A673 (cell line): ENCODE results near the gene NCR3LG1. TPM values are rescaled to one million over a fixed set of nuclear protein-coding genes. Genes with fewer than 3 reads are reported as not detected.
A peak's percentile ranks its signal among the peaks of the same experiment; 100 is the strongest.

Experiments used
- BruUV-seq: library from RNA; stranded (reverse); fragments of 400-500 nt; replicated peaks from 2 replicates; lab custom pipeline; 2021; lab: Mats Ljungman, UMichigan
- CTCF ChIA-PET: fragments of 300-600 bp; sonication (Branson Sonifier 250); formaldehyde crosslinking; loops from one replicate; lab custom pipeline; 2022; ENCODE audit warnings: antibody characterized with exemption; lab: Charles Lee
- POLR2A ChIA-PET: fragments of 300-600 bp; sonication (Branson Sonifier 250); formaldehyde crosslinking; loops from one replicate; lab custom pipeline; 2022; ENCODE audit warnings: antibody characterized with exemption; ENCODE audit not compliant: low non-redundant PET; lab: Charles Lee
- DNase-seq: peaks from one replicate; pipeline ENCODE4 v3.0.0-alpha.2; 2015; ENCODE audit warnings: low spot score
- H3K27ac ChIP-seq: fragments of 200-600 bp; sonication (generic); 2 replicates; pipeline ENCODE4 v1.5.1; 2016; ENCODE audit warnings: mixed run types, low read depth, mild to moderate bottlenecking, mixed read lengths, antibody characterized with exemption, low read length; ENCODE audit not compliant: poor library complexity, severe bottlenecking
- H3K27me3 ChIP-seq: fragments of 200-600 bp; sonication (generic); replicated peaks from 2 replicates; pipeline ENCODE4 v1.6.1; 2017; ENCODE audit warnings: mixed run types, low read depth, mild to moderate bottlenecking, mixed read lengths, antibody characterized with exemption, low read length; ENCODE audit not compliant: insufficient read depth, poor library complexity
- H3K36me3 ChIP-seq: fragments of 200-600 bp; sonication (generic); 2 replicates; pipeline ENCODE4 v1.6.1; 2016; ENCODE audit warnings: mixed run types, mild to moderate bottlenecking, mixed read lengths, antibody characterized with exemption, low read length; ENCODE audit not compliant: insufficient read depth, poor library complexity, severe bottlenecking
- H3K4me1 ChIP-seq: fragments of 200-600 bp; sonication (generic); 2 replicates; pipeline ENCODE4 v1.6.1; 2017; ENCODE audit warnings: mixed run types, mild to moderate bottlenecking, mixed read lengths, antibody characterized with exemption, low read length; ENCODE audit not compliant: insufficient read depth, poor library complexity, severe bottlenecking
- H3K4me3 ChIP-seq: fragments of 200-600 bp; sonication (generic); 2 replicates; pipeline ENCODE4 v1.5.1; 2016; ENCODE audit warnings: low read depth, mixed run types, mild to moderate bottlenecking, mixed read lengths, low read length; ENCODE audit not compliant: poor library complexity, severe bottlenecking
- H3K9me3 ChIP-seq: fragments of 200-600 bp; sonication (generic); 2 replicates; pipeline ENCODE4 v1.6.1; 2016; ENCODE audit warnings: mixed run types, low read depth, mild to moderate bottlenecking, mixed read lengths, antibody characterized with exemption, low read length; ENCODE audit not compliant: poor library complexity, severe bottlenecking
- EZH2 ChIP-seq: fragments of 200-600 bp; sonication (generic); IDR thresholded peaks from 2 replicates; pipeline ENCODE4 v1.6.1; 2017; ENCODE audit warnings: borderline replicate concordance, low read depth, mild to moderate bottlenecking, mixed read lengths, antibody characterized with exemption, low read length; ENCODE audit not compliant: poor library complexity, severe bottlenecking
- intact Hi-C: fragments of 100-400 bp; cut with micrococcal nuclease; formaldehyde crosslinking; loops from one replicate; pipeline ENCODE4 v1.10.0; 2022; ENCODE audit not compliant: unreplicated experiment
- total RNA-seq: library from RNA; stranded (reverse); gene quantifications from 2 replicates; pipeline ENCODE4 v1.2.3, GENCODE V29; 2021
- TF ChIP-seq, protein P1 (sequence below): fragments of 300-800, 200-600 bp; sonication (generic); conservative IDR thresholded peaks from 2 replicates; pipeline ENCODE4 v1.5.1; 2017; ENCODE audit warnings: low read depth, mild to moderate bottlenecking, antibody characterized with exemption, low read length, moderate library complexity, mixed read lengths

NCR3LG1 gene
- total RNA-seq, 1 experiment from 2014 or later = 5.8 TPM

DNA sequence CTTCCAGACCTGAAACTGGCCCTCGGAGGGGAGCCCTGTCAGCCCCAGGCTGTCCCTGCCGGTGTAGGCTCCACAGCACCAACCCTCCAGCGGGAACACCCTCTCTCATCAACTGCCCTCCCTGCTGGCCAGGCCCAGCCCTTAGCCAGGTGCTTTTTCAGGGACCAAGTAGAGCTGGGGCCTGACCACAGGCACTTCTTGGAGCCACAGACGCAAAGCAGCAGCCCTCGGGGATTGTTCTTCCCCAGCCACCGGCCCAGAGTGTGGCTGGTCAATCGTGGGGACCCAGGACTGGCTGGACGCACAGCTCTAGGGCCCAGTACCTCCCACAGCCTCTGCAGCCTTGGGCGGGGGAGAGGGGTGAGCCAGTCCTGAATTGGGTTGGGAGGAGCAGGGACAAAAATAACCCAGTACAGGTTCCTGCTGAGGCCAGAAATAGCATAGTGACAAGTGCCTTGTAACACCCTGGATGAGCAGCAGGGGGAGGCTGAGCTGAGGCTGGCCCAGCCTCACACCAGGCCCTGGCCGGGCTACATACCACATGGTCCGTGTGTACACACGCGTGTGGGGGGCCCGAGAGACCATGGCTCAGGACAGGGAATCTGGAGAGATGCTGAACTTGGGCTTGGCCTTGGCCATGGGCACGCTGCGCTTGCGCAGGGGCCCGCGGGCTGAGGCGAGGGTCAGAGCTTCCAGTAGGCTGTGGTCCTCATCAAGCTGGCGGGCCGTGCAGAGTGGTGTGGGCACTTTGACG lies 34.9 kb downstream of the NCR3LG1 start:
- peak; percentile 51 for DNase-seq
- Histone ChIP-seq H3K27me3 (no peaks in the 10 kb centered on the region), H3K36me3 (no peaks in the 10 kb centered on the region), H3K27ac (no peak overlapping the region), H3K4me1 (no peaks in the 10 kb centered on the region), H3K4me3 (no peak overlapping the region), H3K9me3 (no peaks in the 10 kb centered on the region)
- no TSS peak for BruUV-seq
- ChIA-PET POLR2A (no interaction called here), CTCF (interaction anchor here (0.9 to 1.5 kb wide), 4 partner anchors 33 to 142 kb away, joined by 3 to 5 read pairs (median 4); no protein-coding TSS in a partner anchor)
- intact Hi-C loops = loop anchor here (1.0 to 10.0 kb wide), 2 partner anchors 118 to 348 kb away; partner anchors contain the start of gene KCNC1
- TF ChIP-seq, protein P1, sequence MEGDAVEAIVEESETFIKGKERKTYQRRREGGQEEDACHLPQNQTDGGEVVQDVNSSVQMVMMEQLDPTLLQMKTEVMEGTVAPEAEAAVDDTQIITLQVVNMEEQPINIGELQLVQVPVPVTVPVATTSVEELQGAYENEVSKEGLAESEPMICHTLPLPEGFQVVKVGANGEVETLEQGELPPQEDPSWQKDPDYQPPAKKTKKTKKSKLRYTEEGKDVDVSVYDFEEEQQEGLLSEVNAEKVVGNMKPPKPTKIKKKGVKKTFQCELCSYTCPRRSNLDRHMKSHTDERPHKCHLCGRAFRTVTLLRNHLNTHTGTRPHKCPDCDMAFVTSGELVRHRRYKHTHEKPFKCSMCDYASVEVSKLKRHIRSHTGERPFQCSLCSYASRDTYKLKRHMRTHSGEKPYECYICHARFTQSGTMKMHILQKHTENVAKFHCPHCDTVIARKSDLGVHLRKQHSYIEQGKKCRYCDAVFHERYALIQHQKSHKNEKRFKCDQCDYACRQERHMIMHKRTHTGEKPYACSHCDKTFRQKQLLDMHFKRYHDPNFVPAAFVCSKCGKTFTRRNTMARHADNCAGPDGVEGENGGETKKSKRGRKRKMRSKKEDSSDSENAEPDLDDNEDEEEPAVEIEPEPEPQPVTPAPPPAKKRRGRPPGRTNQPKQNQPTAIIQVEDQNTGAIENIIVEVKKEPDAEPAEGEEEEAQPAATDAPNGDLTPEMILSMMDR = peak; percentile 60
- TF ChIP-seq EZH2 = no peak

DNA sequence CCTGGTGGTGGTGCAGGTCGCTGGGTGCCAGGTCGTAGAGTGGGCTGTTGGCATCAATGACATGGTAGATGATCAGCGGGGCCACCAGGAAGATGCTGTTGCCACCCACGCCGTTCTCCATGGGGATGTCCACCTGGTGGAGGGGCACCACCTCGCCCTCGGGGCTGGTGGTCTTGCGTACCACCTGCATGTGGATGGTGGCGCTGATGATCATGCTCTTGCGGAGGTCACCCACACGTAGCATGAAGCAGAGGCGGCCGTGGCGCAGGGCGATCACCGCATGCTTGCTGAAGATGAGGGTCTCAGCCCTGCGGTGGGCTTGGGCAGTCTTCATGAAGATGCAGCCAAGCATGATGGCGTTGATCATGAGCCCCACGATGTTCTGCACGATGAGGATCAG lies 35.7 kb downstream of the NCR3LG1 start:
- TF ChIP-seq, protein P1 = no peak
- no peak for TF ChIP-seq EZH2
- intact Hi-C loops = loop anchor here (10.0 kb wide), 1 partner anchor 348 kb away; the partner anchor contains the start of gene KCNC1
- H3K27ac ChIP-seq = no peak overlapping the region
- ChIA-PET POLR2A (no interaction called here), CTCF (interaction anchor here (0.9 to 1.5 kb wide), 4 partner anchors 34 to 141 kb away, joined by 3 to 5 read pairs (median 4); no protein-coding TSS in a partner anchor)
- no peak for DNase-seq
- no peaks in the 10 kb centered on the region for H3K9me3 ChIP-seq
- H3K36me3 ChIP-seq = no peaks in the 10 kb centered on the region
- BruUV-seq = no TSS peak
- no peaks in the 10 kb centered on the region for H3K27me3 ChIP-seq
- H3K4me1 ChIP-seq = no peaks in the 10 kb centered on the region
- no peak overlapping the region for H3K4me3 ChIP-seq

DNA sequence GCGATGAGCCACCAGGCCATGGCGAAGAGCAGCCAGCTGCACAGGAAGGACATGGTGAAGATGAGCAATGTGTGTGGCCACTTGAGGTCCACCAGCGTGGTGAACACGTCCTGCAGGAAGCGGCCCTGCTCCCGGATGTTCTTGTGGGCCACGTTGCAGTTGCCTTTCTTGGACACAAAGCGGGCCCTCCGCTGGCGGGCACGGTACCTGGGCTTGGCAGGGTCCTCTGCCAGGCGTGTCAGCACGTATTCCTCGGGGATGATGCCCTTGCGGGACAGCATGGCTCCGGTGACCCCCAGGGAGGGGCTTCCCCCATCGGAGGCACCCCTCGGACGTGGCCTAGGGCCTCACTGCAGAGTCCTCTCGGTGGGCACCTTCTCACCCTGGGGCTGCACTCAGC lies 36.2 kb downstream of the NCR3LG1 start:
- ChIA-PET POLR2A (no interaction called here), CTCF (no interaction called here)
- intact Hi-C loops = loop anchor here (10.0 kb wide), 1 partner anchor 347 kb away; the partner anchor contains the start of gene KCNC1
- no peak overlapping the region for H3K27ac ChIP-seq
- H3K9me3 ChIP-seq = no peaks in the 10 kb centered on the region
- no peaks in the 10 kb centered on the region for H3K27me3 ChIP-seq
- no peak for DNase-seq
- TF ChIP-seq, protein P1 = no peak
- TF ChIP-seq EZH2 = no peak
- no TSS peak for BruUV-seq
- no peaks in the 10 kb centered on the region for H3K4me1 ChIP-seq
- H3K36me3 ChIP-seq = no peaks in the 10 kb centered on the region
- H3K4me3 ChIP-seq = no peak overlapping the region
